Panc1 (cell line): Measurements from ENCODE around the gene PMPCA. TPM values are rescaled to one million over a fixed set of nuclear protein-coding genes. Genes with fewer than 3 reads are reported as not detected.

ENCODE experiments used
- ATAC-seq: fragments of 200-7000 bp; cut with Tn5 transposase; 2 replicates; pipeline ENCODE4 v1.9.1; 2020; ENCODE audit warnings: mild to moderate bottlenecking, moderate library complexity
- BruUV-seq: library from RNA; stranded (reverse); fragments of 400-500 nt; replicated peaks from 2 replicates; lab custom pipeline; 2021; lab: Mats Ljungman, UMichigan
- CTCF ChIA-PET: fragments of 300-600 bp; sonication (Branson Sonifier 250); formaldehyde crosslinking; loops from one replicate; lab custom pipeline; 2022; ENCODE audit warnings: antibody characterized with exemption; lab: Charles Lee
- POLR2A ChIA-PET: fragments of 300-600 bp; sonication (Branson Sonifier 250); formaldehyde crosslinking; loops from one replicate; lab custom pipeline; 2022; ENCODE audit warnings: antibody characterized with exemption; lab: Charles Lee
- DNase-seq: peaks from one replicate; pipeline ENCODE4 v3.0.0-alpha.2; 2010; ENCODE audit warnings: low read depth, low spot score
- H3K27ac ChIP-seq: 2 replicates; pipeline ENCODE4 v1.5.1; 2011; ENCODE audit warnings: mild to moderate bottlenecking, low read length, inconsistent platforms
- H3K27me3 ChIP-seq: fragments of 200-500 bp; sonication (Bioruptor generic); 2 replicates; pipeline ENCODE4 v1.6.0; 2014; ENCODE audit warnings: low read length, inconsistent platforms; ENCODE audit not compliant: control insufficient read depth, insufficient read depth
- H3K36me3 ChIP-seq: fragments of 200-500 bp; sonication (Bioruptor generic); 2 replicates; pipeline ENCODE4 v1.5.1; 2014; ENCODE audit warnings: inconsistent platforms, mild to moderate bottlenecking, low read length, moderate library complexity; ENCODE audit not compliant: control insufficient read depth, insufficient read depth
- H3K4me1 ChIP-seq: 2 replicates; pipeline ENCODE4 v1.5.1; 2011; ENCODE audit warnings: inconsistent platforms, mild to moderate bottlenecking, low read length, moderate library complexity; ENCODE audit not compliant: control insufficient read depth, insufficient read depth
- H3K4me3 ChIP-seq, 2 experiments: 2 replicates each; pipeline ENCODE4 v1.5.1; 2011 to 2012; ENCODE audit warnings: low read depth in 2 of 2, low read length in 2 of 2, mild to moderate bottlenecking in 2 of 2, inconsistent platforms in 1 of 2, moderate library complexity in 1 of 2
- H3K9me3 ChIP-seq: fragments of 200-500 bp; sonication (Bioruptor generic); 2 replicates; pipeline ENCODE4 v1.5.1; 2014; ENCODE audit warnings: low read depth, mild to moderate bottlenecking, inconsistent platforms, low read length, moderate library complexity; ENCODE audit not compliant: control insufficient read depth, insufficient read depth
- POLR2AphosphoS5 ChIP-seq: IDR thresholded peaks from 2 replicates; pipeline ENCODE4 v1.6.1; 2012; ENCODE audit warnings: mild to moderate bottlenecking, low read depth, low read length, moderate library complexity
- SIN3A ChIP-seq: IDR thresholded peaks from 2 replicates; pipeline ENCODE4 v1.6.1; 2012; ENCODE audit warnings: low read depth, mild to moderate bottlenecking, low read length, moderate library complexity, borderline replicate concordance; ENCODE audit not compliant: insufficient read depth
- TCF7L2 ChIP-seq: IDR thresholded peaks from 2 replicates; pipeline ENCODE4 v1.6.1; 2011; ENCODE audit warnings: mild to moderate bottlenecking, low read depth, low read length, inconsistent platforms
- in situ Hi-C: cut with HindIII; loops from 2 replicates; pipeline ENCODE4 v1.10.0; 2016; ENCODE audit warnings: low sequenced_read_pairs, low pct_unique_long_range_greater_than_20kb
- intact Hi-C: fragments of 100-400 bp; cut with micrococcal nuclease; formaldehyde crosslinking; loops from one replicate; pipeline ENCODE4 v1.10.0; 2022; ENCODE audit not compliant: unreplicated experiment
- total RNA-seq: library from RNA; stranded (reverse); gene quantifications from one replicate; pipeline ENCODE4 v1.2.1, GENCODE V29; 2021; ENCODE audit not compliant: unreplicated experiment
- TF ChIP-seq, protein P1 (sequence below), 2 experiments: IDR thresholded peaks; 2 replicates each; pipeline ENCODE4 v1.6.1; 2011 to 2012; ENCODE audit warnings: low read depth in 2 of 2, control low read depth in 1 of 2, low read length in 1 of 2, mild to moderate bottlenecking in 1 of 2, moderate library complexity in 1 of 2; ENCODE audit not compliant: insufficient read depth in 1 of 2
- TF ChIP-seq, protein P2 (sequence below): fragments of 450-650 bp; IDR thresholded peaks from 2 replicates; pipeline ENCODE4 v1.5.1; 2017; ENCODE audit warnings: mild to moderate bottlenecking

PMPCA gene
- total RNA-seq, 1 experiment from 2014 or later = 60.9 TPM

DNA sequence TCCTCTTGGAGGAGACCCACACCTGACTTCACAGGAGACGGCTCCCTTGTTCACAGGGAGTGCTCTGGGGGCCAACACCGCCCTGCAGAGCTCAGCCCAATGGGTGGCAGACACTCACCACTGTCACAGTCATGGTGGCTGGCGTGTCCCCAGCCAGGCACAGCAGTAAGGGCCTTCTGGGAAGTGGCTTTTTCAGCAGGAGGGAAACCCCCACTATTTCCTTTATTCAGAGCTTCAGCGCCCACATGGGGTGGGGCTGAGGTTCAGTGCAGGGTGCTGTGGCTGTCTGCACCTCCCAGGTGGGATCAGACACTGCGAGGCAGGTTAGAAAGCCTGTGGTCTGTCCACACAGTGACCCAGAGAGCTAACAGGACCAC, 6.9 kb upstream of the PMPCA start:
- no TSS peak for BruUV-seq
- POLR2A ChIA-PET = no interaction called here
- TF ChIP-seq, protein P1, sequence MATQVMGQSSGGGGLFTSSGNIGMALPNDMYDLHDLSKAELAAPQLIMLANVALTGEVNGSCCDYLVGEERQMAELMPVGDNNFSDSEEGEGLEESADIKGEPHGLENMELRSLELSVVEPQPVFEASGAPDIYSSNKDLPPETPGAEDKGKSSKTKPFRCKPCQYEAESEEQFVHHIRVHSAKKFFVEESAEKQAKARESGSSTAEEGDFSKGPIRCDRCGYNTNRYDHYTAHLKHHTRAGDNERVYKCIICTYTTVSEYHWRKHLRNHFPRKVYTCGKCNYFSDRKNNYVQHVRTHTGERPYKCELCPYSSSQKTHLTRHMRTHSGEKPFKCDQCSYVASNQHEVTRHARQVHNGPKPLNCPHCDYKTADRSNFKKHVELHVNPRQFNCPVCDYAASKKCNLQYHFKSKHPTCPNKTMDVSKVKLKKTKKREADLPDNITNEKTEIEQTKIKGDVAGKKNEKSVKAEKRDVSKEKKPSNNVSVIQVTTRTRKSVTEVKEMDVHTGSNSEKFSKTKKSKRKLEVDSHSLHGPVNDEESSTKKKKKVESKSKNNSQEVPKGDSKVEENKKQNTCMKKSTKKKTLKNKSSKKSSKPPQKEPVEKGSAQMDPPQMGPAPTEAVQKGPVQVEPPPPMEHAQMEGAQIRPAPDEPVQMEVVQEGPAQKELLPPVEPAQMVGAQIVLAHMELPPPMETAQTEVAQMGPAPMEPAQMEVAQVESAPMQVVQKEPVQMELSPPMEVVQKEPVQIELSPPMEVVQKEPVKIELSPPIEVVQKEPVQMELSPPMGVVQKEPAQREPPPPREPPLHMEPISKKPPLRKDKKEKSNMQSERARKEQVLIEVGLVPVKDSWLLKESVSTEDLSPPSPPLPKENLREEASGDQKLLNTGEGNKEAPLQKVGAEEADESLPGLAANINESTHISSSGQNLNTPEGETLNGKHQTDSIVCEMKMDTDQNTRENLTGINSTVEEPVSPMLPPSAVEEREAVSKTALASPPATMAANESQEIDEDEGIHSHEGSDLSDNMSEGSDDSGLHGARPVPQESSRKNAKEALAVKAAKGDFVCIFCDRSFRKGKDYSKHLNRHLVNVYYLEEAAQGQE (IDR thresholded peaks at IDR 0.05; ENCODE audit: insufficient read depth in 1 of 2, low read depth in 2 of 2, low read length in 1 of 2) = no peak
- no peak for TF ChIP-seq POLR2AphosphoS5
- no peak for TF ChIP-seq TCF7L2
- no peak for TF ChIP-seq SIN3A
- TF ChIP-seq, protein P2, sequence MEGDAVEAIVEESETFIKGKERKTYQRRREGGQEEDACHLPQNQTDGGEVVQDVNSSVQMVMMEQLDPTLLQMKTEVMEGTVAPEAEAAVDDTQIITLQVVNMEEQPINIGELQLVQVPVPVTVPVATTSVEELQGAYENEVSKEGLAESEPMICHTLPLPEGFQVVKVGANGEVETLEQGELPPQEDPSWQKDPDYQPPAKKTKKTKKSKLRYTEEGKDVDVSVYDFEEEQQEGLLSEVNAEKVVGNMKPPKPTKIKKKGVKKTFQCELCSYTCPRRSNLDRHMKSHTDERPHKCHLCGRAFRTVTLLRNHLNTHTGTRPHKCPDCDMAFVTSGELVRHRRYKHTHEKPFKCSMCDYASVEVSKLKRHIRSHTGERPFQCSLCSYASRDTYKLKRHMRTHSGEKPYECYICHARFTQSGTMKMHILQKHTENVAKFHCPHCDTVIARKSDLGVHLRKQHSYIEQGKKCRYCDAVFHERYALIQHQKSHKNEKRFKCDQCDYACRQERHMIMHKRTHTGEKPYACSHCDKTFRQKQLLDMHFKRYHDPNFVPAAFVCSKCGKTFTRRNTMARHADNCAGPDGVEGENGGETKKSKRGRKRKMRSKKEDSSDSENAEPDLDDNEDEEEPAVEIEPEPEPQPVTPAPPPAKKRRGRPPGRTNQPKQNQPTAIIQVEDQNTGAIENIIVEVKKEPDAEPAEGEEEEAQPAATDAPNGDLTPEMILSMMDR = no peak
- no peak overlapping the region for H3K4me3 ChIP-seq
- CTCF ChIA-PET = no interaction called here
- H3K27ac ChIP-seq = no peak overlapping the region
- no peak for DNase-seq
- peaks cover 8% of the 10 kb centered on the region; the same call in 1 of the 2 replicates for H3K4me1 ChIP-seq
- no peaks in the 10 kb centered on the region for H3K27me3 ChIP-seq
- intact Hi-C loops = no loop called here
- no peaks in the 10 kb centered on the region for H3K9me3 ChIP-seq
- in situ Hi-C loops = no loop called here
- H3K36me3 ChIP-seq = peaks cover 2% of the 10 kb centered on the region
- no peak for ATAC-seq

DNA sequence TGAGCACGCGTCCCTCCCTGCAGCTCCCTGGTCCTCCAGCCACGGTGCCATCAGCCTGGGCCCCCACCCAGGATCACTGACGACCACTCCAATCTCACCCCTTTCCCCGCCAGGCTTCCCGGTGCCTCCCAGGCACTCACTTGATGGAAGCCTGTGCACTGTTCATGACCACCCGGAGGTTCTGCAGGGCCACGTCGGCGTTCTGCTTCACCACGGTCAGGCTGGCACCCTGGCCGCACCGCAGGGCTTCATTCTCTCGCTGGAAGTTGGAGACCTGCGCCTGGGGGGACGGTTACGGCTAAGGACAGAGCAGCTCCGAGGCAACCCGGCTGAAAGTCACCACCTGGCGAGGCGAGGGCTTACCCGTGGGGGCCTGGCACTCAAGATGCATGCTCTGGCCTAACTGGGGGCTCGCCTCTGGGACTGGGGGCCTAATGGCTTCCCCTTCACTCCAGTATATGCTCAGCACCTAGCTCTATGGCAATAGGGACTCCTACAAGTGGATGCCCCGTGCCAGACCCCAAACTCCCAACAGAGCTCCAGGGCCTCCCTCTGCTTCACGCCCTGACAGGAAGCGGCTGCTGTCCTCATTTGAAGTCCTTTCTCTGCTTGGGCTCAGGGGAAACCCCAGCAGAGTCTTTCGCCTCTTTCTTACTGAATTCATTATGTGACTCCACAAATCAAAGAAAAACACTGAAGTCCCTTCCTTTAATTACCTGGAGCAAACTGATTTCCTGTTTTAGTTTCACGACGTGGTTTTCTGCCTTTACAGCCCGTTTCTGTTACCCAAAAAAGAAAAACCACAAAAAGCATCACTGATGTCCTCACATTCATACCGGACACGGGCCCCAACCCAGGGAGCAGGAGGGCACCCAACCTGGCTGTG, 6.3 kb upstream of the PMPCA start:
- peaks cover 2% of the 10 kb centered on the region for H3K36me3 ChIP-seq
- no TSS peak for BruUV-seq
- ATAC-seq = no peak

More for the DNA sequence above, 6.3 kb upstream of the PMPCA start:
- no peak overlapping the region for H3K27ac ChIP-seq
- no peaks in the 10 kb centered on the region for H3K27me3 ChIP-seq
- peaks cover 4% of the 10 kb centered on the region; the same call in 1 of the 2 replicates for H3K4me1 ChIP-seq
- in situ Hi-C loops (no loop called here), intact Hi-C loops (no loop called here)
- H3K9me3 ChIP-seq = no peaks in the 10 kb centered on the region
- H3K4me3 ChIP-seq = no peak overlapping the region
- TF ChIP-seq, protein P1 (IDR thresholded peaks at IDR 0.05; ENCODE audit: insufficient read depth in 1 of 2, low read depth in 2 of 2, low read length in 1 of 2) = no peak
- TF ChIP-seq, protein P2 = no peak
- TF ChIP-seq SIN3A (no peak), TCF7L2 (no peak), POLR2AphosphoS5 (no peak)
- no peak for DNase-seq
- ChIA-PET CTCF (no interaction called here), POLR2A (no interaction called here)
